Hepatocyte (in vitro differentiated cells): Measurements from ENCODE around the gene KRR1. TPM values are rescaled to one million over a fixed set of nuclear protein-coding genes. Genes with fewer than 3 reads are reported as not detected.

Experiments used
- DNase-seq: peaks from one replicate; pipeline ENCODE4 v3.0.0-alpha.2; 2016; ENCODE audit warnings: low spot score
- H2AFZ ChIP-seq: fragments of 200-600 bp; sonication (generic); 2 replicates; pipeline ENCODE4 v1.6.0; 2016; ENCODE audit warnings: antibody characterized with exemption, mild to moderate bottlenecking
- H3K27ac ChIP-seq: fragments of 200-600 bp; sonication (generic); 2 replicates; pipeline ENCODE4 v1.5.1; 2016; ENCODE audit warnings: mild to moderate bottlenecking
- H3K27me3 ChIP-seq: fragments of 200-600 bp; sonication (generic); 2 replicates; pipeline ENCODE4 v1.6.1; 2016
- H3K36me3 ChIP-seq: fragments of 200-600 bp; sonication (generic); replicated peaks from 2 replicates; pipeline ENCODE4 v1.5.1; 2016; ENCODE audit warnings: low read depth; ENCODE audit not compliant: insufficient read depth
- H3K4me1 ChIP-seq: fragments of 200-600 bp; sonication (generic); 2 replicates; pipeline ENCODE4 v1.5.1; 2016; ENCODE audit warnings: mild to moderate bottlenecking, moderate library complexity; ENCODE audit not compliant: insufficient read depth
- H3K4me2 ChIP-seq: fragments of 200-600 bp; sonication (generic); 2 replicates; pipeline ENCODE4 v1.6.0; 2016
- H3K4me3 ChIP-seq: fragments of 200-600 bp; sonication (generic); 2 replicates; pipeline ENCODE4 v1.5.1; 2016; ENCODE audit warnings: mild to moderate bottlenecking
- H3K79me2 ChIP-seq: fragments of 200-600 bp; sonication (generic); 2 replicates; pipeline ENCODE4 v1.6.0; 2017; ENCODE audit warnings: mild to moderate bottlenecking
- H3K9me2 ChIP-seq: fragments of 200-600 bp; sonication (generic); replicated peaks from 2 replicates; pipeline ENCODE4 v1.6.0; 2017; ENCODE audit warnings: mild to moderate bottlenecking; ENCODE audit not compliant: insufficient read depth
- H3K9me3 ChIP-seq: fragments of 200-600 bp; sonication (generic); 2 replicates; pipeline ENCODE4 v1.5.1; 2016; ENCODE audit warnings: low read depth, mild to moderate bottlenecking
- H4K20me1 ChIP-seq: fragments of 200-600 bp; sonication (generic); 2 replicates; pipeline ENCODE4 v1.6.0; 2016; ENCODE audit warnings: mild to moderate bottlenecking; ENCODE audit not compliant: insufficient read depth, poor library complexity, severe bottlenecking
- EZH2 ChIP-seq: fragments of 200-600 bp; sonication (generic); IDR thresholded peaks from 2 replicates; pipeline ENCODE4 v1.6.1; 2016; ENCODE audit warnings: antibody characterized with exemption, mild to moderate bottlenecking, borderline replicate concordance
- EZH2phosphoT487 ChIP-seq: fragments of 200-600 bp; sonication (generic); IDR thresholded peaks from one replicate; pipeline ENCODE4 v1.6.1; 2018; ENCODE audit warnings: antibody characterized with exemption, mild to moderate bottlenecking, low read depth, moderate library complexity; ENCODE audit not compliant: unreplicated experiment, severe bottlenecking
- WGBS: methylation state at CpG from one replicate; pipeline ENCODE4 v1.1.6; 2016; ENCODE audit warnings: low lambda C conversion rate; ENCODE audit errors: missing lambda C conversion rate; 5-methylcytosine and 5-hydroxymethylcytosine counted together
- polyA plus RNA-seq: library from polyadenylated mRNA; unstranded; fragments of >200 nt; fragmentation: Nextera tagmentation; extraction: Ambion mirVana; gene quantifications from 2 replicates; pipeline ENCODE4 v1.2.1, GENCODE V29; 2016
- total RNA-seq: library from RNA; depleted of rRNA; stranded (reverse); fragments of >200 nt; gene quantifications from 2 replicates; pipeline ENCODE4 v1.2.3, GENCODE V29; 2014
- TF ChIP-seq, protein P1 (sequence below): fragments of 200-600 bp; sonication (generic); IDR thresholded peaks from 2 replicates; pipeline ENCODE4 v1.5.1; 2016; ENCODE audit warnings: antibody characterized with exemption, mild to moderate bottlenecking; ENCODE audit not compliant: poor library complexity

Gene KRR1
- total and polyA plus RNA-seq, 2 experiments from 2014 or later, result 23.6 to 42.8 TPM

DNA sequence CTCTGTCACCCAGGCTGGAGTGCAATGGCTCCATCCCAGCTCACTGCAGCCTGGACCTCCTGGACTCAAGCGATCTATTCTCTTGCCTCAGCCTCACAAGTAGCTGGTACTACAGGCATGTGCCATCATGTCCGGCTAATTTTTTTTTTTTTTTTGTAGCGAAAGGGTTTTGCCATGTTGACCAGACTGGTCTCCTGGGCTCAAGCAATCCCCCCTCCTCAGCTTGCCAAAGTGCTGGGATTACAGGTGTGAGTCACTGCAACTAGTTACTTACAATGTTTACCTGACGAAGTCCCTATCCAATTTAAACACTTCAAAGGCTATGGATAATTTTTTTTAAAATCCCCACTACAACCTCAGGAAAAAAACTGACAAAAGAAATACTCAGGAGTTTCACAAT lies 1.8 kb downstream of the KRR1 start:
- WGBS, result 86% methylated on average over 3 of the region's 4 CpGs
- Histone ChIP-seq H3K4me2 (peak overlapping the region; percentile 95), H3K79me2 (peaks cover 52% of the 10 kb centered on the region), H3K9me2 (no peaks in the 10 kb centered on the region), H4K20me1 (no peaks in the 10 kb centered on the region), H3K4me1 (peaks cover 8% of the 10 kb centered on the region), H3K9me3 (no peaks in the 10 kb centered on the region), H3K36me3 (no peaks in the 10 kb centered on the region), H3K4me3 (no peak overlapping the region), H2AFZ (no peak overlapping the region), H3K27ac (no peak overlapping the region), H3K27me3 (no peaks in the 10 kb centered on the region)
- TF ChIP-seq EZH2, result no peak
- TF ChIP-seq, protein P1, sequence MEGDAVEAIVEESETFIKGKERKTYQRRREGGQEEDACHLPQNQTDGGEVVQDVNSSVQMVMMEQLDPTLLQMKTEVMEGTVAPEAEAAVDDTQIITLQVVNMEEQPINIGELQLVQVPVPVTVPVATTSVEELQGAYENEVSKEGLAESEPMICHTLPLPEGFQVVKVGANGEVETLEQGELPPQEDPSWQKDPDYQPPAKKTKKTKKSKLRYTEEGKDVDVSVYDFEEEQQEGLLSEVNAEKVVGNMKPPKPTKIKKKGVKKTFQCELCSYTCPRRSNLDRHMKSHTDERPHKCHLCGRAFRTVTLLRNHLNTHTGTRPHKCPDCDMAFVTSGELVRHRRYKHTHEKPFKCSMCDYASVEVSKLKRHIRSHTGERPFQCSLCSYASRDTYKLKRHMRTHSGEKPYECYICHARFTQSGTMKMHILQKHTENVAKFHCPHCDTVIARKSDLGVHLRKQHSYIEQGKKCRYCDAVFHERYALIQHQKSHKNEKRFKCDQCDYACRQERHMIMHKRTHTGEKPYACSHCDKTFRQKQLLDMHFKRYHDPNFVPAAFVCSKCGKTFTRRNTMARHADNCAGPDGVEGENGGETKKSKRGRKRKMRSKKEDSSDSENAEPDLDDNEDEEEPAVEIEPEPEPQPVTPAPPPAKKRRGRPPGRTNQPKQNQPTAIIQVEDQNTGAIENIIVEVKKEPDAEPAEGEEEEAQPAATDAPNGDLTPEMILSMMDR, result no peak
- no peak for TF ChIP-seq EZH2phosphoT487
- no peak for DNase-seq

DNA sequence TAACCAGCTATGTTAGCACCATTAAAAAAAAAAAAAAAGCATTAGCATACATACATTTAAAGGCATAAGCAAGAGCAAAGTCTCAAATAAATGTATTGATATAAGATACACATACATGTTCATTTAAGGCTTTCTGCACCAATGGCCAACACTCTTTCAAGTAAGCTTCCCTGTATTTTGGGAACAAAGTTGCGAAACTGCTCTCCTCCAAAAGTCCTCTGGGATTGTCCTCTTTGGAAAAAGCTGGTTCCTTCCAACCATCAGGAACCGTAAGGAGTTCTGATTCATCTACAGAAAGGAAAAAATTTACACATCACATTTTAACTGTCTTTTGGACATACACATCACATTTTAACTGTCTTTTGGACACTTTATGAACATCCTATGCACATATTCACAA lies 3.2 kb downstream of the KRR1 start:
- Histone ChIP-seq H3K9me3 (no peaks in the 10 kb centered on the region), H3K27me3 (no peaks in the 10 kb centered on the region), H3K79me2 (peaks cover 57% of the 10 kb centered on the region), H3K36me3 (no peaks in the 10 kb centered on the region), H3K27ac (no peak overlapping the region), H3K4me1 (peaks cover 8% of the 10 kb centered on the region), H3K4me2 (no peak overlapping the region), H2AFZ (no peak overlapping the region), H3K9me2 (no peaks in the 10 kb centered on the region), H3K4me3 (no peak overlapping the region), H4K20me1 (no peaks in the 10 kb centered on the region)
- DNase-seq, result no peak
- TF ChIP-seq EZH2 (no peak), EZH2phosphoT487 (no peak)
- TF ChIP-seq, protein P1, result no peak
- WGBS, result 90% methylated on average over 2 of the region's 2 CpGs

DNA sequence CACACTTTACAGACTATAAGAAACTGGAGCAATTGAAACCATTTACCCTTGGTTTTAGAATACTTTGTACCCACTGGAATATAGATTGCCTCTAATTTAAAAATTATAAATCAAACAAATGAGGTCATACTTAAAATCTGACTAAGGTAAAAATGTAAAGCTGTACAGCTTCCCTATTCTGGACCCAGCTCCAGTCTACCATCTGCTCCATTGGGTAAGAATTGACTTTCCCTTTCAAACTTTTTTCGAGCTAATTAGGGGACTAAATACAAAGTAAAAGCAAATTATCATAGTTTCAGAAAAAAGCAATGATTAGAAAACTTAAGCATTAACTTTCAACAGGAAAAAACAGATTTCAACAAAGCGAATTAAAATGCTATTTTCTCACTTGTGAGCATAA lies 4.3 kb downstream of the KRR1 start:
- Histone ChIP-seq H3K36me3 (no peaks in the 10 kb centered on the region), H3K9me2 (no peaks in the 10 kb centered on the region), H3K4me3 (no peak overlapping the region), H3K9me3 (no peaks in the 10 kb centered on the region), H3K27ac (no peak overlapping the region), H4K20me1 (no peaks in the 10 kb centered on the region), H3K27me3 (no peaks in the 10 kb centered on the region), H3K79me2 (peaks cover 57% of the 10 kb centered on the region), H3K4me2 (no peak overlapping the region), H3K4me1 (peaks cover 8% of the 10 kb centered on the region), H2AFZ (no peak overlapping the region)
- DNase-seq, result no peak
- TF ChIP-seq, protein P1, result no peak
- TF ChIP-seq EZH2phosphoT487 (no peak), EZH2 (no peak)
- WGBS, result 97% methylated on average over 2 of the region's 2 CpGs
